NCI-H1694 treated with DMSO at 0.1 percent for 48 hours (cell line): ENCODE data around the gene OBI1.
"Not testable (repeated sequence)": the region's sequence is repeated elsewhere in the genome, so short reads cannot be mapped to it uniquely, and the experiment has no call there.

Source experiments
- DNase-seq: peaks from one replicate; lab custom pipeline; 2025; lab: John Stamatoyannopoulos, UW

Gene OBI1

DNA sequence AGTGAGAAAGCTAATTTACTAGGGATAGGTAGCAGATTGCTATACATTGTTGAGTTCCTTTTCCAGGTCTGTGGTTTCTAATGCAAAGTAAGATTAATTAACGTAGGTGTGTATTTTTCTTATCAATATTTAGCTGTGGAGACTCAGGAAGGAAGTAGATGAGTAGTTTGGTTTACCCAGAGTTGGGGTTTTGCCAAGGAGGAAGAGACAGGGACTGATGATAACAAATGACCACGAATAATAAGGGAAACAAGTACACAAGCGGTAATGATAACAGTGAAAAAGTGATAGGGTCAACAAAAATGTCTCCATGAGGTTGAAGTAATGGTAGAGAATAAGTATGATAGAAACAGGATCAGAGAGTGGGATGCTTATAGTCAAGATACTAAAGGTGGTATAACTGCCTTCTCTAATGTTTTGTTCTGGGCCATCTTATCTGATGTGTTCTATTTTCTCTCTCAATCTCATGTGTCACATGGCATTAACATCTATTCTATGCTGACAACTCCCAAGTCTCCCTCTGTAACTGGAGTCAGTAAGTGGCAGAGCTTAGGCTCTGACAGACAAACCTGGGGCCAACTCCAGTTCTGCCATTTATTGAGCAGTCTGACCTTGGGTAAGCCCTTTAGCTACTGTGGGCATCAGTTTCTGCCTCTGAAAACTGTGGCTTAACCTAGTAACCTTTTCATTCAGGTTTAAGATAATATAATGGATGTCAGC, 8.8 kb downstream of the OBI1 start:
- no peak for DNase-seq

DNA sequence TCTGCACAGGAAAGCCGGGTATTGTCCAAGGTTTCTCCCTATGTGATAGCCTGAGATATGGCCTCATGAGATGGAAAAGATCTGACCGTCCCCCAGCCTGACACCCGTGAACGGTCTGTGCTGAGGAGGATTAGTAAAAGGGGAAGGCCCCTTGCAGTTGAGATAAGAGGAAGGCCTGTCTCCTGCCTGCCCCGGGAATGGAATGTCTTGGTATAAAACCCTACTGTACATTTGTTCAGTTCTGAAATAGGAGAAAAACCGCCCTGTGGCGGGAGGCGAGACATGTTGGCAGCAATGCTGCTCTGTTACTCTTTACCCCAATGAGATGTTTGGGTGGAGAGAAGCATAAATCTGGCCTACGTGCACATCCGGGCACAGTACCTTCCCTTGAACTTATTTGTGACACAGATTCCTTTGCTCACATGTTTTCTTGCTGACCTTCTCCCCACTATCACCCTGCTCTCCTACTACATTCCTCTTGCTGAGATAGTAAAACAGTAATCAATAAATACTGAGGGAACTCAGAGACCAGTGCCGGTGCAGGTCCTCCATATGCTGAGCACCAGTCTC, 11.8 kb downstream of the OBI1 start:
- DNase-seq: not testable (repeated sequence)

DNA sequence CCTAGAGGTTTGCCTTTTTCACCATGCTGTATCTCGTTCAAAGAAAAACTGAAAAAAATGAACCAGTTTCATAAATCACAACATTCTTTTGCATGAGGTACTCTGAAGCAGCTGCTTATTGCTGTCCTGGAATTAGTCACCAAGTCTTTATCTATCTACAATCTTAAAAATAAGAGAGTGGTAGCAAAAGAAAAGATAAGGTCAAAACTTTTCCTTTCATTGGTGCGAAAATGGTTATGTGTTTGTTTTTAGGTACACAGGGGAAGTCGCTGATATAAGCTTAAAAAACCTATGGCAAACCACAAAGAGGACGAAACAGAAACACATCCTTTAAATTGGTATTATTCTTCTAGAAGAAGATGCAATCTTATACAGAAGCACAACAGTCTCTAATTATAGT, 20.7 kb downstream of the OBI1 start:
- no peak for DNase-seq

- no peak for DNase-seq
Observed at GRCh38 chr13:78636495-78636894, 22.5 kb downstream of the OBI1 start.

DNA sequence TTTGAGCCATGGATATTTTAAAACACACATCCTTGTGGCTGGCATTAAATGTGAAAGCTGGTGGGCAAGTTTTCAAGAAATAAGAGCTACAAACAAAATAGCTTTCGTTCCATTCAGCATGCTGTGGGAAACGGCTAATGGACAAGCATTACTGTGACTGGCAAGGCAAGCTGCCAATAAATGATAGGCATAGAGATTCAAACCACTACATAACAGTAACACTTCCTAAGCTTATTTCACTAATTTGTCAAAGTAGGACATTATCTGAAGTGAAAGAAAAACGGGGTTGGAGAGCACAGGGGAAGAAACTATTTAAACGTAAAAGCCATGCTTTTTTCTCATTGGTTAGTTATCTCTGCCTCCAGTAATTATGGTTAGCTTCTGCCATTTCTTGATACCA, 26.0 kb downstream of the OBI1 start:
- DNase-seq: no peak

DNA sequence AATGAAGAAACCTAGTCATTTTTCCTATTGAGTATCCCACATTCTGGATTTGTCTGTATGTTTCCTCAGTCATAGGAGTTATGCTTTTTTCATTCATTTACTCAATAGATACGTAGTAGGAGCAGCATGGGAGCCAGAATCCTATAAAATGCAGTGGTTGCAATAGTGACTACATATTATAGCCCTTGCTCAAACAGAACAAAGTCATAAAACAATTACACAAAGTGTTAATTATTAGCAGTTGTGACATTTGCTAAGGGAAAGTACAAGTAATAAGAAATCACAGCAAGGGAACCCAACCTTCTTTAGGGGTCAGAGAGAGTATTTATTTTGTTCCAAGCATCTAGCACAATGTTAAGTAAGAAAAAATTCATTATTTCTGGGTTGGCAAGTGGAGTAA, 27.9 kb downstream of the OBI1 start:
- no peak for DNase-seq

GRCh38 chr13:78630511-78630910, 28.4 kb downstream of the OBI1 start:
- DNase-seq: no peak

DNA sequence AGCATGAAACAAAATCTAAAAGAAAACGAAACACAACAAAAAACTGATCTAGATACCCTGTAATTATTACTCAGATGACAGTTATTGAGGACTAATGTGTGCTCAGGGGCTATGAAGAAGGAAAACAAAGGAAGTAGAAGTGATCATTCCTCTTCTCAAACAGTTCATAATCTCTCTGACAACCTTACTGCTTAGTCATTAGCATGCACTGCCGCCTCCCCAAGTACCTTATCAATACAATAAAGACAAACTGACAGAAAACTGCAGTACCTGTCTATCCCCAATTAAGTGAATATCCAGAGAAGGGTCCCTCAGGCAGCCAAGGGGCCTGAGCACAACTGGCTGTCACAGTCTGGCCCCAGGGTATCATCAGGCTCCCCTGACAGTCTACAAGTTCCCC, 33.6 kb downstream of the OBI1 start:
- DNase-seq: no peak

GRCh38 chr13:78623132-78623531, 35.8 kb downstream of the OBI1 start:
- DNase-seq: no peak

- no peak for DNase-seq
Observed at GRCh38 chr13:78620936-78621470, 38.0 kb downstream of the OBI1 start.

DNA sequence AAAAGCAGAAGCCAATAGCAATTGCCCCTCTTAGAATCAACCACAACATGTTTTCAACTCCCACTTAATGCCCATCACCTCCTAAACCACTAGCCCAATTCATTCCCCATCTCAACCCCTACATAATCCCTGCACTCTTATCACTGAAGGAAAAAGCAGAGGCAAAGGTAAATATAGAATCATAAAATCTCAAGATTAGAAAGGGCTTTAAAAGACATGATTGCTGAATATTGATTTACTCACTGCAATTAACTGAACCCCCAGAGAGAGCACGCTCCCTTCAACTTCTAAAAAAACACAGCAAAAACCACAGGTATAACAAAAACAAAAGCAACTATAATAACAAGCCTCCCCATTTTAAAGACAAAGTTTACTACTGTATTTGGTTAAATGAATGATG, 40.5 kb downstream of the OBI1 start:
- no peak for DNase-seq

DNA sequence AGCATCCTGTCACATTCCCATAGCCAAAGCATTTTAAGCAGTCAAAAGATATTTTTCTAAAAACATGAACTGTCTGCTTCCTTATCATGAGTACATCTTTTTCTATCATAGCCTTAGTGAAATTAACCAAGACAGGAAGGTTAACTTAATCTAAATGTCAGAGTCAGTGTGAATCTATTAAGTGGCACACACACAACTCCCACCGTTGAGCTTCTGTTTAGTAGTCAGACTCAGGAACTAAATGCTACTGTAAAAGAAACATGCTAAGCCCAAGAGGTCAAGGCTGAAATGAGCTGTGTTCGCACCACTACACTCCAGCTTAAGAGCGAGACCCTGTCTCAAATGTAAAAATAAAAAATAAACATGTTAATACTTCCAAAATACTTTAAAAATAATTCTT, 47.9 kb downstream of the OBI1 start:
- no peak for DNase-seq

GRCh38 chr13:78610381-78610883, 48.5 kb downstream of the OBI1 start:
- no peak for DNase-seq

GRCh38 chr13:78609464-78610205, 49.3 kb downstream of the OBI1 start:
- no peak for DNase-seq

GRCh38 chr13:78608688-78609463, 50.1 kb downstream of the OBI1 start:
- no peak for DNase-seq

DNA sequence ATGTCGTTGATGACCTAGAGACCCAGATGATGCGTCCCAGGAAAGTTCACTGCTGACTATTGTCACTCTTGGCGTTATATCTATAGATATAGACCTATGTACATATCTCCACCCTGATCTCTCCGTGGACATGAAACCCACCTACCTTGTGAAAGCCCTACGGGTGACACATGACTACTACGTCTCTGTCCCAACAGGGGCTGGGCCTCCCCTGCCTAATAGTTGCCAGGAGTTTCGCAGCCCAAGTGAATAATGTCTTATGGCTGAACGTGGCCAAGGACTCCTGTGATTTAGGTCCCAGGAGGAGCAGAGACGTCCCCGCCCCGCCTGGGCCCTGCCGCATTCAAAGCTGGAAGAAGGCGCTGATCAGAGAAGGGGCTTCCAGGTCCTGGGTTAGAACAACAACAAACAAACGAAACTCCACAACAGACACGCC, 50.7 kb downstream of the OBI1 start:
- DNase-seq: no peak

- no peak for DNase-seq
Observed at GRCh38 chr13:78607409-78608251, 51.3 kb downstream of the OBI1 start.

- peak; percentile 91 for DNase-seq
Observed at GRCh38 chr13:78606471-78607408, 52.2 kb downstream of the OBI1 start.

DNA sequence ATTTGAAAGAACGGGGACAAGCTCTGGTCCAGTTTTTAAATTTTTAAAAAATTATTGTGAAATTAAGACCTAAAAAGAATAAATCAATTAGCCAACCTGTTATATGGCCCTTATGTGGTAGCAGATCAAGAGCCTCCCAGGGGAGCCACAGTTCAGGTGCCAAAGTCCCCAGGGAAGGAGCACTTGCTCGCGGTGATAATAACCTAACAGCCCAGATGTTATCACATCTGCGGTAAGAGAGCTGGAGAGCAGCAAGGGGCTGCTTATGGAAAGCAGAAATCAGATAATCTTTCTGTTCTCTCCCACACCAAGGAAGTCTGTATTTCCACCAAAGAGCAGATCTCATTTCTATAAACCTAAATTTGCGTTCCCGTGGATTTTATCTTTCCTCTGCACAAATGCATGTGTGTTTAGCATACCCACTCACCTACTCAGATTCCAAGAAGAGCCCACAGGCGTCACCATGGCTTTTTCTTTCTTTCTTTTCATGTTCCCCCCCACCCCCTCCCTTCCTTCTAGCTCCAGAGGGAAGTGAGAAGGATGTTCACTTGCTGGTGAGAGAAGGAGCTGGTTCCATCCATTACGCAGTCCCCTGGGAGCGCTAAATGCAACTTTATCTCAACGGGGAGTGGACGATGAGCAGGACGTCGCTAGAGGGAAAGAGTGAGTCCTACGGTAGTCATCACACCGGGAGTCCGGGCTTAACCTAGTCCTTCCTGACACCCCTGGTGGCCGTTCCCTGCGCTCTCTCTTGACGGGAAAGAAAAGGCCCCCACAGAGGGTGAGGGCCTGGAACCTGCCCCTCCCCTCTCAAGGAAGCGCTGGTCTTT, 54.0 kb downstream of the OBI1 start:
- DNase-seq: no peak
